Adipose tissue (tissue), 3 donors: Measurements from ENCODE around the gene KNOP1. TPM values are rescaled to one million over a fixed set of nuclear protein-coding genes. Genes with fewer than 3 reads are reported as not detected.

ENCODE experiments used
- H3K27ac ChIP-seq: one replicate; pipeline ENCODE4 v1.5.1; 2013; ENCODE audit warnings: low read depth, low read length
- WGBS, 3 donors: extraction: QIAGEN DNeasy Blood & Tissue Kit; methylation state at CpG; one replicate each; pipeline ENCODE4 v1.1.7; 2013; 5-methylcytosine and 5-hydroxymethylcytosine counted together
- polyA plus RNA-seq, 3 donors: library from polyadenylated mRNA; stranded (reverse); fragments of 200-250 nt; gene quantifications; one replicate each; pipeline ENCODE4 v1.2.3, GENCODE V29; 2013
- donor health status: healthy with polysubstance abuse.
- donor health status: Bipolar disorder and iron deficiency.
- donor health status: healthy.

Gene KNOP1
- polyA plus RNA-seq, 3 donors = 5.9 to 10.9 (median 10.0) TPM

DNA sequence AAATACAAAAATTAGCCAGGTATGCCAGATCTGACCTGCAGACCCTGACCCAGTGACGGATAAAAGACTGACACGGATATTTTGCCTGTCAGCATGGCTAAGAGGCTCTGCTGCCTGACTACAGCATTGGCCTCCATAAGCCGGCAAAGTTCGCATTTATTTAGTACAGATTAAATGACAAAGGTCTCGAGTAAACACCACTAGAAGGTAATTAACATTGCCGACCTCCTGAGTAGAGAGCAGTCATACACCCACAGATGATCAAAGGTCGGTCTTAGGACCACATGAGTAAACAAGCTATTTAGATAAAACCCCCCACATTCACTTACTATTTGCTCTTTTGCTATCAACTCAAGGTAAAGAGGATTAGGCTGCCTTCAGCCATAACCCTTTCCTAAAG is 55.7 kb downstream of the KNOP1 start:
- WGBS, 3 donors = 90 to 95% (median 95%) methylated on average over 7 of the region's 7 CpGs
- no peak overlapping the region for H3K27ac ChIP-seq

DNA sequence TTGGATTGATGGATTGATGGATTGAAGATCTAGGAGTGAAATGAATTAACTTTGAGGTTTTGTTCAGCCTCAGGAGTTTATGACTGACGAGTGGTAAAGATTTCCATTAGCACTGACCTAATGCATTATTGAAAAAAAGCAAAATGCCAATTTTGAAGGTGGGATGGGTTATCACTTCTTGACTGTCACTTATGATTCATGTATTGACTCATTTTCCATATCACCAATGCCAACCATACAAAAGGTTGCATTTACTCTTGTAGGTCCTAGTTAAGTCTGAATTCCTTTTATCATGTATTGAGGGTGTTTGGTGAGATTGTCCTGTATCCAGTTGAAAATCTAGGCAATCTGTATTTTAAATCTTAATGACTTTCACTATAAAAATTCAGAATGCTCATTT is 57.6 kb downstream of the KNOP1 start:
- H3K27ac ChIP-seq = no peak overlapping the region
- WGBS, 3 donors = 87 to 93% (median 88%) methylated on average over 1 of the region's 1 CpG

DNA sequence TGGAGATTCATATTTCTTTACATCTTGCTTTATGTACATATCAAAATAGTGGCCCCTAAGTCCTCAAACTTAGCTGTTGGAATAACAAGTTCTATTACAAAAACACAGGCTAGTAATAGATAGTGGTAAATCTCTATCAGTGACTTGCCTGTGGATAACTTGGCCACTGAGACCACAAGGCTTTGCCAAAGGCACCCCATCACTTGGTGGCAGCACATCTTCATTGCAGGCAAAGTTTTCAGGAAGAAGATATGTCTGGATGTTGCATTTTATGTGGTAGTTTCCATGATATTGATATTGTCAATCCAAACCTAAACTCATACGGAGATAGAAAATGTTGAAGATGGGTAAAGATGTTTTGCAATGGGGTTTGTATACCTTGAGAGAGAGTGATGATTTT is 58.5 kb downstream of the KNOP1 start:
- no peak overlapping the region for H3K27ac ChIP-seq
- WGBS, 3 donors = 94 to 100% (median 100%) methylated on average over 1 of the region's 1 CpG

DNA sequence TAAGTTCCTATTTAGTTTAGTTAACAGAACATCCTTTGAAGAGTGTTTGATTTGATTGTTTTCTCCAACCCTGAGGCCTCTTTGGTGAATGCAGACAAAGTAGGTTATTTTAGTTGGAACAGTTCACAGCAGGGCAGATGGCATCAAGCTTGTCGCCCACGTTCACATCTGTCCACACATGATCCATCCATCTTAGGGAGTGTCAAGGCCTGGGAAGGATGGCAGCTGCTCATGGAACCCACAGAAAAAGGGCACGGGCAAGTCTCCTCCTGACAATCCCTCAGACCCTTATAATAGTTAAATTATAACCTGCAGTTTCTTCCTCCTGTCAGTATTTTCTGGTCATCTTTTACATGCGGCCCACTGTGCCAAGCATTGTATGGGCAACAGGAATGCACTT is 60.2 kb downstream of the KNOP1 start:
- WGBS, 3 donors = 57 to 96% (median 93%) methylated on average over 4 of the region's 4 CpGs

DNA sequence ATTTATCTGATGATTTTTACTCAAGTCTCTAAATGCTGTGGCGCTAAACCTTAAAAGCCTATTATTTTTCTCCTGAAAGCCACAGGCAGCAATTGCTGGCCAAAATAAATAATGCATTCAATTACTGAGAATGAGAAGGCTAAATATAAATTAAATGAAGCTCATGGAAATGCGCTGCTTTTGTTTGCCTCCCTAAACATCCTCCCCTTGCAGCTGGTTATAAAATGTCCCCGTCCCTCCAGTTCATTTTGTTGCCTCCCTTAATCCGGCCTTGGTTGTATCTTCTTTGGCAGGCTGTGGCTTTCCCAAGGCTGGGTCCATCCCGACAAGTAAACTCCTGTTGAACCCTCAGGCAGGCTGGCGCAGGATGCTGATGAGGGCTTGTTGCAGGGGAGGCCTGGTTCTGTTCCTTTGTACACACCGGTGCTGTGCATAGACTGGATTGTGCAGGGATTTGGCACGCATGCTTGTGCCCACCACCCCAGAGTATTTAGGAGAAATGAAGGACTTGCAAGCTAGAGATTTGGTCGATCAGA is 62.7 kb downstream of the KNOP1 start:
- 92 to 94% (median 93%) methylated on average over 9 of the region's 9 CpGs for WGBS, 3 donors
- no peak overlapping the region for H3K27ac ChIP-seq

More for the DNA sequence above, 60.2 kb downstream of the KNOP1 start:
- H3K27ac ChIP-seq = no peak overlapping the region

DNA sequence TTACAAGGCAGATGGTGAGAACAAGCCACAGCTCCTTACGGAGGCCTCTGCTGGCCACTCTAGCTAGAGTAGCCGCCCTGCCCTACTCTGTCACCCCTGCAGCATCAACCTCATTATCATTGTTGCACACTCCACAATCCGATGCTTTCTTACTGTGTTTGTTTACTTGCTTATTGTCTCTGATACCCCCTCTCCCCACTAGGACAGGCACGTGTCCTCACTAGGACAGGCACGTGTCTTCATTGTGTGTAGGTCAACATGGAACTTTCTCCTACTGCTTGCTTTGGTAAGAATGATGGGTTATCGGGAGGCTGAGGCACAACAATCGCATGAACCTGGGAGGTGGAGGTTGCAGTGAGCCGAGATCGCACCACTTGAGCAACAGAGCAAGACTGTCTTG is 63.9 kb downstream of the KNOP1 start:
- no peak overlapping the region for H3K27ac ChIP-seq
- WGBS, 3 donors = 86 to 96% (median 95%) methylated on average over 9 of the region's 9 CpGs

Other genes starting within 250 kb of the KNOP1 start
- gene GDE1, start 196.1 kb downstream of the KNOP1 start, polyA plus RNA-seq = 10 to 100 TPM; 23.9 to 40.5 (median 29.6) TPM
- gene CCP110, start 194.3 kb downstream of the KNOP1 start, polyA plus RNA-seq = 1 to 10 TPM; 2.9 to 8.2 (median 4.2) TPM
- 10 to 100 TPM; 11.9 to 44.6 (median 25.2) TPM for gene VPS35L, start 162.5 kb downstream of the KNOP1 start, polyA plus RNA-seq
- 1 to 10 TPM; 5.3 to 9.2 (median 7.5) TPM for gene IQCK, start within 50 bp of the KNOP1 start, polyA plus RNA-seq
- 10 to 100 TPM; 17.8 to 29.5 (median 21.0) TPM for gene GPRC5B, start 166.6 kb upstream of the KNOP1 start, polyA plus RNA-seq